T-helper 1 cell treated with Interleukin-12 subunit alpha and Interleukin-12 subunit beta and Interleukin-4 antibody, amounts not matched to agents 30 ng/mL and 1 ng/mL, for 36 hours (primary cell): ENCODE results near the gene RAD21L1. TPM values are rescaled to one million over a fixed set of nuclear protein-coding genes. Genes with fewer than 3 reads are reported as not detected.
"Not testable (repeated sequence)": the region's sequence is repeated elsewhere in the genome, so short reads cannot be mapped to it uniquely, and the experiment has no call there.

Experiments used
- intact Hi-C: fragments of 100-400 bp; cut with micrococcal nuclease; formaldehyde crosslinking; loops from one replicate; pipeline ENCODE4 v1.15.1; 2024
- total RNA-seq: library from RNA; stranded (reverse); gene quantifications from 2 replicates; pipeline ENCODE4 v1.2.3, GENCODE V29; 2022

Gene RAD21L1
- total RNA-seq, 1 donor from 2014 or later, result not detected

DNA sequence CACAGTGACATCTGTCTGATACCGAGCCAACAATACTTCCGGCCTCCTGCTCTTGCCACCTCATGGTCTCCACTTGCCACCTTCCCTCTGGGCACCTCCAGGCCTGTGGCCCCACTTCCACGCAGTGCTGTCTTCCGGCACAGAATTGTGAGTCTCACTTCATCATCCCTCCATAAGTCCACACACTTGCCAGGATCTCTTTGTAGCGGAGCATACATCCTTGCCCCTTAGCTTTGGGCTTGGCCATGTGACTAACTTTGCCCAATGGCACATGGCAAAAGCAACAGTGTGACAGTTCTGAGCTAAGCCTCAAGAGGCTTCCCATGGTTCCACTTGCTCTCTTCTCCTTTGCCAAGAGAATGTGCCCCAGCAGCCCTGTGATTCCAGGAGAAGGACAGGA lies 27.1 kb upstream of the RAD21L1 start:
- intact Hi-C loops, result no loop called here

DNA sequence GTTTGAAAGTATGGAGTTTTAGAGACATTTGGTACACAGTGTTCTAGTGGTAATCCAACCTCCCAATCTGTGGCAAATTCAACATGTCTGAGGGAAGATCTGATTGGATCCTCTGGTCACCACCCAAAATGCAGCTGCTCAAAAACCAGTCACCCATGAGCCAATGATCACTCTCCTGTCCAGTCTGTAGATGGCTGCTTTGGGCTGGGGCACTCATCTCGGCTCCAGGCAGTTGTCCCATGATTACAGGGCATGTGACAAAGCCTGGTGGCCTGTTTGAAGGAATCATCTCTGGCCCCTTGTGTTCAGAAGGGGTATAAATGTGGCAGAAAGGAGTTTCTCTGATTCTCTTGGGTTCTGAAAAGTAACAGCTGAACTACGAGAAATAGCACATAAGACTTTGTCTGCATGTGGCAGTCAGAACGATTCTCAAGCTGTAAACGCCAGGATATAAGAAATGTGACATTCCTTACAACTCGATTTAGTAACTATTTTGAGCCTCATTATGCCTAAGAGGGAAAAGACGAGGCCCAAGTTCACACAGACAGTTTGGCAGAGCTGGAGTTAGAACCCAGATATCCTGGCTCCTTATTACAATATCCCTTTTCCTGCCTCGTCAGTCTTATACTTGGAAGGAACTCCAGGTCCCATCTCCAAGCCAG lies 26.5 kb upstream of the RAD21L1 start:
- intact Hi-C loops, result no loop called here

DNA sequence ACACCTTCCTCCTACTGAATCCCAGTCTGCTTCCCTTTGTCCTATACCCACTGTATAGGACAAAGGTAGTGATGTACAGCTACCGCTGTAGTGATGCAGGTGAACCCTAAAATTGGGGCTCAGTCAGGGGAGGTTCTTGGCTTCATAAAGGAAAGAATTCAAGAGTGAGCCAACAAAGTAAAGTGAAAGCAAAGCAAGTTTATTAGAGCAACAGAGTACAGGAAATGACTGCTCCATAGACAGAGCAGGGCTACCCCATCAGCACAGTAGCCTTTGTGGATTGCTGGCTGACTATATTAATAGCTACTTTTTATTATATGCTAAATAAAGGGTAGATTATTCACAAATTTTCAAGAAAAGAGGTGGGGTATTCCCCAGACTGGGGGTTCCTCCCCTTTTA lies 25.9 kb upstream of the RAD21L1 start:
- intact Hi-C loops, result no loop called here

DNA sequence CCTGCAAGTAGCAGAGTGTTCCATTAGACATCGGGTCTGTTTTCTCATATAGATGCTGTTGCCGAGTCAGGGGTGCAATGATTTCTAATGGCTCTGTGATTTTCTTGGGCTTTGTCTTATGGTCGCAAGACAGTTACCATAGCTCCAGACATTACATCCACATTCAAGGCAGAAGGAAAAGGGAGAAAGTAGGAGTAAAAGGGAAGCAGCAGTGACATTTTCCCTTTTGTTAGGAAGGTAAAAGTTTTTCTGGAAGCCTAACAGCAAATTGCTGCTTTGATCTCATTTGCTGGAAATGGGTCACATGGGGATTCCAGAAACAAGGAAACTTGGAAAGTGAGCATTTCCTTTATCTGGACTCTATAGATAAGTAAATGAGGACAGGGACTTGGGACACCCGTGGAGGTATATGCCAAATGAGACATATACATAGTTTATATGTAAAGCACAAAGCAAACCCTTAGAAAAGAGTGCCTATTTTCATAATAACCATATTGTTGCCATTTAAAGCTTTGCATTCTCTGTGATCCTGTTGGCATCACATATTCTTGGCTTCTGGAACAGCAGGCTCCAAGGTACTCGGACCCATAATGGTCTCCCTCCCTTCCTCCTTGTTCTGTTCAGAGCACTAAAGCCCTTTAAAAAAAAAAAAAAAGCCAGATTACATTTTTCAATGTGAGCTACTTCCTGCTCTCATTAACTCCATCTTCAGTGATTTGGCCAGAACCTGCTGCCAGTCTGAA lies 22.9 kb upstream of the RAD21L1 start, which contains the start of gene C20orf202:
Gene C20orf202 (plus strand): TSS at position 693 of the 743 bp plus-strand sequence. CDS start 132 bp downstream, outside the sequence.
- intact Hi-C loops, result no loop called here

GRCh38 chr20:1203630-1204029 lies 22.2 kb upstream of the RAD21L1 start:
- intact Hi-C loops, result no loop called here

GRCh38 chr20:1204113-1204512 lies 21.7 kb upstream of the RAD21L1 start:
- intact Hi-C loops, result no loop called here

DNA sequence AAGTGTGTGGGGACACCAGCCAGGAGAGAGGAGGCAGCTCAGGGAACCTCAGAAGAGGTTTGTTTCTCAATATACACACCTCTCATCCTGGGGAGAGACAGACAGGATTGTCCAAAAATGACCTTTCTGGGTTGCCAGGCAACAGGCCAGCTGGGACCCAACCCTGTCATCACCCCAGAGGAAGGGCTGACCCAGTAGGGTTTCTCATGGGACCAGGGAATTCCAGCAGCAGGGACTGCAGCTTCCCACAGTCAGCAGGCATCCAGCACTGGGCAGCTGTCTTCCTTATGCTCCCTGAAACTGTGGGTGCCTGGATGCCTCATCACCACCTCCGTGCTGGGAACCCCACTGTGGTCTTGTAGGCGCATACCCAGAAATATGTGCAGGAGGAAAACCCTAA lies 21.3 kb upstream of the RAD21L1 start:
- intact Hi-C loops, result no loop called here

- intact Hi-C loops, result no loop called here
Measured at GRCh38 chr20:1205802-1206201, 20.0 kb upstream of the RAD21L1 start.

GRCh38 chr20:1206366-1207148 lies 19.3 kb upstream of the RAD21L1 start:
- intact Hi-C loops, result no loop called here

GRCh38 chr20:1207293-1207878 lies 18.5 kb upstream of the RAD21L1 start:
- intact Hi-C loops, result no loop called here

DNA sequence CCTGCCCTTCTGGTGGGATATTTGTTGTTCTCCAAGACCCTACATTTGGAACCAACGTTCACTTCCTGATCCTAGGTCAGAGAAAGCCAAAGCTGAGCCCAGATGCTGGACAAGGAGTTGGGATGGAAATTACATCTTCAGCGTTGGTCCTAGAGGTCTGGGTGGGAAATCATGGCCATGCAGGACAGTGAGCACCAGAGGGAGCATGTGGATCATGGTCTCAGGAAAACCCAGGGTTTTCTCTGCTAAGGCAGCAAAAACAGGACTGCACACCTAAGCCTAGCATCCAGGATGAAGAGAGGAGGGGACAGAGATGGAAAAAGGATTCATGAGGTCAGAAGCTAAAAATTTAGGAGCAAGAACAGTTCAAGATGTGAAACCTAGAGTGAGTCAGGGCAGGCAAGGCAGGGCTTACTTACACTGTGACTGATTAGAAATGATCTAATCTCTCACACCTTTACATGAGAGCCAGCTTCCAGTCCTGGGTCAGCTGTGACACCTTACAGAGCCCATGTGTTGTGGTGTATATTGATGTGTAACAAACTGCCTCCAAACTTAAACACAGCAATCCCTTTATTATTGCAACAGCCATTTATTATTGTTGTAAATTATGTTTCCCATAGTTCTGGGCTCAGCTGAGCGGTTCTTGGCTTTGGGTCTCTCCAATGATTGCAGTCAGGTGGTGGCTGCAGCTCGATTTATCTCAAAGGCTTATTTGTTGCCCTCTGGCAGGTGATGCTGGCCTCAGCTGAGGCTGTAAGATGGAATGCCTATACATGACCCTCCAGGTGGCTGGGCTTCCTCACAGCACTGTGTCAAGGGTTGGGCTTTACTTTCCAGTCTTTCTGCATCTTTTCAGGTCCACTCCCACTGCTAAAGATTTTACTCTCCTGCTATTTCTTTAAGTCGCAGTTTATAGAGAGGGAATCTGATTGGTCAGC lies 16.1 kb upstream of the RAD21L1 start:
- intact Hi-C loops, result loop anchor here (5.0 kb wide), 1 partner anchor 252 kb away; no protein-coding TSS in a partner anchor

DNA sequence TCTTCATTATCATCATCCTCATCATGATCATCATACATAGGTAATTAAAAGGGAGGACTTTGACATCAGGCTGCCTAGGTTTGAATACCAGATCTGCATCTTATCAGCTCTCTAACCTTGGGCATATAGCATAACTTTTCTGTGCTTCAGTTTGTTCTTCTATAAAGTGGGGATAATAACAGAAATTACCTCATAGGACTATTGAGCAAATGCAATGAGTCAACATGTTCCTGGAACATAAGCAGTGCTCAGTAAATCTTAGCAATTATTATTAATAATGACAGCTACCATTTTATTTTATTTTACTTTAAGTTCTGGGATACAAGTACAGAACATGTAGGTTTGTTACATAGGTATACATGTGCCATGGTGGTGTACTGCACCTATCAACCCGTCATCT lies 15.3 kb upstream of the RAD21L1 start:
- intact Hi-C loops, result loop anchor here (5.0 kb wide), 1 partner anchor 253 kb away; no protein-coding TSS in a partner anchor

GRCh38 chr20:1212023-1212422 lies 13.8 kb upstream of the RAD21L1 start:
- intact Hi-C loops, result loop anchor here (2.0 to 5.0 kb wide), 2 partner anchors 93 to 255 kb away; partner anchors contain the start of gene PSMF1

DNA sequence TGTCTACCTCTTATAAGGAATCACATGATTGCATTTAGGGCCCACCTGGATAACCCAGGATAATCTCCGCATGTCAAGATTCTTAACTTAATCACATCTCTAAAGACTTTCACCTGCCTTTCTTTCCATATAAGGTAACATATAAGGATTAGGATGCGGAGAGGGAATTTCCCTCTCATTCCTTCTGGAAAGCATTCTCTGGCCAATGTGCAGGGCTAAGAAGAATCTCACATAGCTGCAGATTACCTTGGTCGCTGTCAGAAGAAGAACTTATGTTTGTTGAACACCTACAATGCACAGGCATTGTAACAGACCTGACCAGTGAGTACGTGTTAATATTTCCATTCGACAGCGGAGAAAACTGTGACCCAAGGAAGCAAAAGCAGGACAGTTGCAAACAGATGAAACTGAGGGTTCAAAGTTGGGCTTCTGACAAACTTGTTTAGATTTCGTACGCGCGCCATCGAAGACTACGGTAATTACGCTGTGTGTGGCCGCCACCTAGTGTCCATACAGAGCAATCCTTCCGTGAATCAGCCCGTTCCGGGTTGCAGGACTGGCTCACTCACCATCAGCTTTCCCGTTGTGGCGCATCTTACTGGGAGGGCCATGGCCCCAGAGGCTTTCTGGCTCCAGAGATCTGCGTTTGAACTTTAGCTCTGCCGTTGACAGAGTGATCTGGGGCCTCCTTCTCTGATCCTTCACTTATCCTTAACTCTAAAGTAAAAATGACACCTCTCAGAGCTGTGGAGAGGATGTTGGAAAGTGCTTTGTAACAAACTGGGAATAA lies 13.0 kb upstream of the RAD21L1 start:
- intact Hi-C loops, result loop anchor here (1.0 to 5.0 kb wide), 7 partner anchors 12 to 397 kb away; partner anchors contain the start of gene PSMF1

GRCh38 chr20:1214838-1215261 lies 11.0 kb upstream of the RAD21L1 start:
- intact Hi-C loops, result loop anchor here (5.0 kb wide), 1 partner anchor 258 kb away; no protein-coding TSS in a partner anchor

GRCh38 chr20:1215386-1216170 lies 10.3 kb upstream of the RAD21L1 start:
- intact Hi-C loops, result no loop called here

DNA sequence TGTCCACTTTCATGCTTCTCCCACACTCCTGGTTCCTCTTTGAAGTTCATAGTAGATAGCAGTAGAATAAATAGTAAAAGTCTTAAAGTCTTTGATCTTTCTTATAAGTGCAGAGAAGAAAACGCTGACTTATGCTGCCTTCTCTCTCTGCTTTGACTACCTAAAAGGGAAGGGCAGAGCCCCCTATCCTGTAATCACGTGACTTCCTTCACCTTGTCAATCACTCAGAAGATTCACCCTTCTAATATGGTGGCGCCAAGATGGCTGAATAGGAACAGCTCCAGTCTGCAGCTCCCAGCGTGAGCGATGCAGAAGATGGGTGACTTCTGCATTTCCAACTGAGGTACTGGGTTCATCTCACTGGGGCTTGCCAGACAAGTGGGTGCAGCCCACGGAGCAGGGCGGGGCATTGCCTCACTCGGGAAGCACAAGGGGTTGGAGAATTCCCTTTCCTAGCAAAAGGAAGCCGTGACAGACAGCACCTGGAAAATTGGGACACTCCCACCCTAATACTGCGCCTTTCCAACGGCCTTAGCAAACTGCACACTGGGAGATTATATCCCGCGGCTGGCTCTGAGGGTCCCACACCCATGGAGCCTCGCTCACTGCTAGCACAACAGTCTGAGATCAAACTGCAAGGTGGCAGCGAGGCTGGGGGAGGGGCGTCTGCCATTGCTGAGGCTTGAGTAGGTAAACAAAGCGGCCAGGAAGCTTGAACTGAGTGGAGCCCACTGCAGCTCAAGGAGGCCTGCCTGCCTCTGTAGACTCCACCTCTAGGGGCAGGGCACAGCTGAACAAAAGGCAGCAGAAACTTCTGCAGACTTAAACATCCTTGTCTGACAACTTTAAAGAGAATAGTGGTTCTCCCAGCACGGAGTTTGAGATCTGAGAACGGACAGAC lies 9.1 kb upstream of the RAD21L1 start:
- intact Hi-C loops, result not testable (repeated sequence)
